Neural cell (in vitro differentiated cells): ENCODE data around the gene IFITM2.

Experiments
- EP300 ChIP-seq: fragments of 450-650 bp; conservative IDR thresholded peaks from 2 replicates; pipeline ENCODE4 v1.6.1; 2014; ENCODE audit warnings: antibody characterized with exemption, mild to moderate bottlenecking, moderate library complexity; ENCODE audit not compliant: poor library complexity, severe bottlenecking
- EZH2 ChIP-seq: fragments of 200-600, 300-800 bp; shearing (Covaris generic), sonication (generic); IDR thresholded peaks from 2 replicates; pipeline ENCODE4 v1.6.1; 2014; ENCODE audit warnings: antibody characterized with exemption, low read length, borderline replicate concordance, mild to moderate bottlenecking; ENCODE audit not compliant: insufficient read depth, poor library complexity, severe bottlenecking
- MXI1 ChIP-seq: fragments of 450-650 bp; conservative IDR thresholded peaks from 2 replicates; pipeline ENCODE4 v1.6.1; 2014; ENCODE audit warnings: antibody characterized with exemption, mild to moderate bottlenecking; ENCODE audit not compliant: poor library complexity, severe bottlenecking
- POLR2AphosphoS5 ChIP-seq: IDR thresholded peaks from 2 replicates; pipeline ENCODE4 v1.6.1; 2012
- RAD21 ChIP-seq: fragments of 450-650 bp; conservative IDR thresholded peaks from 2 replicates; pipeline ENCODE4 v1.6.1; 2014; ENCODE audit warnings: antibody characterized with exemption, mild to moderate bottlenecking, moderate library complexity
- SMC3 ChIP-seq: fragments of 450-650 bp; conservative IDR thresholded peaks from 2 replicates; pipeline ENCODE4 v1.6.1; 2014; ENCODE audit warnings: antibody characterized with exemption, mild to moderate bottlenecking, moderate library complexity; ENCODE audit not compliant: poor library complexity
- TAF1 ChIP-seq: IDR thresholded peaks from 2 replicates; pipeline ENCODE4 v1.6.1; 2012; ENCODE audit warnings: low read depth
- TF ChIP-seq, protein P1 (sequence below): fragments of 450-650 bp; IDR thresholded peaks from 2 replicates; pipeline ENCODE4 v1.5.1; 2014; ENCODE audit warnings: antibody characterized with exemption, mild to moderate bottlenecking, moderate library complexity; ENCODE audit not compliant: poor library complexity, severe bottlenecking
- TF ChIP-seq, protein P2 (sequence below): IDR thresholded peaks from 2 replicates; pipeline ENCODE4 v1.6.1; 2012; ENCODE audit warnings: borderline replicate concordance

DNA sequence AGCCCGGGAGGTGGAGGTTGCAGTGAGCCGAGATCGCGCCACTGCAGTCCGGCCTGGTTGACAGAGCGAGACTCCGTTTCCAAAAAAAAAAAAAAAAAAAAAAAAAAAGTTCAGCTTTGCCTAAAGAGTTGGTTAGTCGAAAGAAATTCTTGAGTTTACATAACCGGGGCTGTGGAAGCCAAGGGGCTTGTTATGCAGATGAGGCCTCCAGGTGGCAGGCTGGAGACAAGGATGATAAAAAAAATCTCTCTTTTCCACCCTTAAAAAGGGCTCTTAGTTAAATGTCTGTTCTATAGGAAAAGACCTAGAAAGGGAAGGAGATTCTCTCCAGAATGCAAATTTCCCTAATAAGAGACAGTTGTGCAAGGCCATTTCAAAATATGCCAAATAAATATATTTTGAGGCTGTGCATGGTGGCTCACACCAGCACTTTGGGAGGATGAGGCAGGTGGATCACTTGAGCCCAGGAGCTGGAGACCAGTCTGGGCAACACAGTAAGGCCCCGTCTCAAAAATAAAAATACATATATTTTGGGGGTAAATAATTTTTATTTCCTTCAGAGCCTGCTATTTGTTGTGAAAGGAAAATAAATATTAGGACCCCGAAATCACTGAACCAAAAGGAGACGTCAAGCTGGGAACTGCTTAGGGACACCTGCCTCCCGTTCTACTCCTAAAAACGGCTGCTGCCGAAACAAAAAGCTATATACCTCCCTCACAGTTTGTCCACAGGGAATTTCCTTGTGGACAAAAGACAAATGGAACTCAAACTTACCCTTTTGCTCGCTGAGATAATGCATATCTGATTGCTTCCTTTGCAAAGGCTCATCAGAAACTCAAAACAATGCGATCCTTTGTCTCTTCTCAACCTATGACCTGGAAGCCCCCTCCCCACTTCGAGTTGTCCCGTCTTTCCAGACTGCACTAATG, 2.4 kb upstream of the IFITM2 start:
- TF ChIP-seq MXI1 (no peak), SMC3 (peak; percentile 70), EP300 (no peak), EZH2 (no peak), POLR2AphosphoS5 (no peak), TAF1 (no peak), RAD21 (peak; percentile 62)
- TF ChIP-seq, protein P1, sequence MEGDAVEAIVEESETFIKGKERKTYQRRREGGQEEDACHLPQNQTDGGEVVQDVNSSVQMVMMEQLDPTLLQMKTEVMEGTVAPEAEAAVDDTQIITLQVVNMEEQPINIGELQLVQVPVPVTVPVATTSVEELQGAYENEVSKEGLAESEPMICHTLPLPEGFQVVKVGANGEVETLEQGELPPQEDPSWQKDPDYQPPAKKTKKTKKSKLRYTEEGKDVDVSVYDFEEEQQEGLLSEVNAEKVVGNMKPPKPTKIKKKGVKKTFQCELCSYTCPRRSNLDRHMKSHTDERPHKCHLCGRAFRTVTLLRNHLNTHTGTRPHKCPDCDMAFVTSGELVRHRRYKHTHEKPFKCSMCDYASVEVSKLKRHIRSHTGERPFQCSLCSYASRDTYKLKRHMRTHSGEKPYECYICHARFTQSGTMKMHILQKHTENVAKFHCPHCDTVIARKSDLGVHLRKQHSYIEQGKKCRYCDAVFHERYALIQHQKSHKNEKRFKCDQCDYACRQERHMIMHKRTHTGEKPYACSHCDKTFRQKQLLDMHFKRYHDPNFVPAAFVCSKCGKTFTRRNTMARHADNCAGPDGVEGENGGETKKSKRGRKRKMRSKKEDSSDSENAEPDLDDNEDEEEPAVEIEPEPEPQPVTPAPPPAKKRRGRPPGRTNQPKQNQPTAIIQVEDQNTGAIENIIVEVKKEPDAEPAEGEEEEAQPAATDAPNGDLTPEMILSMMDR = peak; percentile 68
- TF ChIP-seq, protein P2, sequence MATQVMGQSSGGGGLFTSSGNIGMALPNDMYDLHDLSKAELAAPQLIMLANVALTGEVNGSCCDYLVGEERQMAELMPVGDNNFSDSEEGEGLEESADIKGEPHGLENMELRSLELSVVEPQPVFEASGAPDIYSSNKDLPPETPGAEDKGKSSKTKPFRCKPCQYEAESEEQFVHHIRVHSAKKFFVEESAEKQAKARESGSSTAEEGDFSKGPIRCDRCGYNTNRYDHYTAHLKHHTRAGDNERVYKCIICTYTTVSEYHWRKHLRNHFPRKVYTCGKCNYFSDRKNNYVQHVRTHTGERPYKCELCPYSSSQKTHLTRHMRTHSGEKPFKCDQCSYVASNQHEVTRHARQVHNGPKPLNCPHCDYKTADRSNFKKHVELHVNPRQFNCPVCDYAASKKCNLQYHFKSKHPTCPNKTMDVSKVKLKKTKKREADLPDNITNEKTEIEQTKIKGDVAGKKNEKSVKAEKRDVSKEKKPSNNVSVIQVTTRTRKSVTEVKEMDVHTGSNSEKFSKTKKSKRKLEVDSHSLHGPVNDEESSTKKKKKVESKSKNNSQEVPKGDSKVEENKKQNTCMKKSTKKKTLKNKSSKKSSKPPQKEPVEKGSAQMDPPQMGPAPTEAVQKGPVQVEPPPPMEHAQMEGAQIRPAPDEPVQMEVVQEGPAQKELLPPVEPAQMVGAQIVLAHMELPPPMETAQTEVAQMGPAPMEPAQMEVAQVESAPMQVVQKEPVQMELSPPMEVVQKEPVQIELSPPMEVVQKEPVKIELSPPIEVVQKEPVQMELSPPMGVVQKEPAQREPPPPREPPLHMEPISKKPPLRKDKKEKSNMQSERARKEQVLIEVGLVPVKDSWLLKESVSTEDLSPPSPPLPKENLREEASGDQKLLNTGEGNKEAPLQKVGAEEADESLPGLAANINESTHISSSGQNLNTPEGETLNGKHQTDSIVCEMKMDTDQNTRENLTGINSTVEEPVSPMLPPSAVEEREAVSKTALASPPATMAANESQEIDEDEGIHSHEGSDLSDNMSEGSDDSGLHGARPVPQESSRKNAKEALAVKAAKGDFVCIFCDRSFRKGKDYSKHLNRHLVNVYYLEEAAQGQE = no peak
